ENCODE measurements around the gene GMPPA. TPM values are rescaled to one million over a fixed set of nuclear protein-coding genes. Genes with fewer than 3 reads are reported as not detected.

The GMPPA gene
- total RNA-seq, 2 donors from 2014 or later, result 21.6 to 23.3 TPM

- no peak for TF ChIP-seq CTCF (IDR thresholded peaks at IDR 0.05)
- H3K27me3 ChIP-seq, result no peaks in the 10 kb centered on the region
- no peaks in the 10 kb centered on the region for H3K9me3 ChIP-seq
- H3K4me1 ChIP-seq, result peaks cover 0 to 21% of the 10 kb centered on the region in 2 donors
- no peak overlapping the region for H3K4me3 ChIP-seq
- no peak for DNase-seq (ENCODE audit: low spot score)
- peaks cover 40% of the 10 kb centered on the region for H3K36me3 ChIP-seq
- peak overlapping the region in 1 of 2 donors; percentile 57 for H3K27ac ChIP-seq
Measured at GRCh38 chr2:219490186-219490585, 8.5 kb upstream of the GMPPA start.

GRCh38 chr2:219490600-219491130 lies 8.0 kb upstream of the GMPPA start:
- peaks cover 0 to 26% of the 10 kb centered on the region in 2 donors for H3K4me1 ChIP-seq
- H3K36me3 ChIP-seq, result peaks cover 40% of the 10 kb centered on the region
- TF ChIP-seq CTCF (IDR thresholded peaks at IDR 0.05), result no peak
- no peak for DNase-seq (ENCODE audit: low spot score)
- no peaks in the 10 kb centered on the region for H3K9me3 ChIP-seq
- no peak overlapping the region for H3K4me3 ChIP-seq
- peak overlapping the region; percentile 37 to 57 for H3K27ac ChIP-seq
- H3K27me3 ChIP-seq, result no peaks in the 10 kb centered on the region

GRCh38 chr2:219491278-219491963 lies 7.3 kb upstream of the GMPPA start:
- Histone ChIP-seq H3K4me1 (peaks cover 0 to 33% of the 10 kb centered on the region in 2 donors), H3K27me3 (no peaks in the 10 kb centered on the region), H3K36me3 (peaks cover 40% of the 10 kb centered on the region), H3K27ac (peak overlapping the region; percentile 37 to 57), H3K4me3 (no peak overlapping the region), H3K9me3 (no peaks in the 10 kb centered on the region)
- no peak for TF ChIP-seq CTCF (IDR thresholded peaks at IDR 0.05)
- no peak for DNase-seq (ENCODE audit: low spot score)

- H3K4me1 ChIP-seq, result peaks cover 0 to 45% of the 10 kb centered on the region in 2 donors
- H3K36me3 ChIP-seq, result peaks cover 36% of the 10 kb centered on the region
- no peak for DNase-seq (ENCODE audit: low spot score)
- TF ChIP-seq CTCF (IDR thresholded peaks at IDR 0.05), result no peak
- no peaks in the 10 kb centered on the region for H3K9me3 ChIP-seq
- H3K27ac ChIP-seq, result peak overlapping the region in 1 of 2 donors; percentile 57
- no peak overlapping the region for H3K4me3 ChIP-seq
- H3K27me3 ChIP-seq, result no peaks in the 10 kb centered on the region
Measured at GRCh38 chr2:219492575-219492974, 6.1 kb upstream of the GMPPA start.

GRCh38 chr2:219493086-219493485 lies 5.6 kb upstream of the GMPPA start:
- Histone ChIP-seq H3K4me1 (peaks cover 0 to 47% of the 10 kb centered on the region in 2 donors), H3K27me3 (no peaks in the 10 kb centered on the region), H3K4me3 (no peak overlapping the region), H3K27ac (peak overlapping the region in 1 of 2 donors; percentile 57), H3K9me3 (no peaks in the 10 kb centered on the region), H3K36me3 (peaks cover 31% of the 10 kb centered on the region)
- DNase-seq (ENCODE audit: low spot score), result no peak
- TF ChIP-seq CTCF (IDR thresholded peaks at IDR 0.05), result no peak

Data from right atrium auricular region (tissue), 2 donors.